ENCODE measurements around the gene GTF3C6.
"Not testable (repeated sequence)": the region's sequence is repeated elsewhere in the genome, so short reads cannot be mapped to it uniquely, and the experiment has no call there.

GTF3C6 gene

GRCh38 chr6:111012520-111012919, 54.0 kb downstream of the GTF3C6 start:
- DNase-seq; POLR2A ChIA-PET; H3K9me3 ChIP-seq (ENCODE audit: control extremely low read depth in 1 of 5, control insufficient read depth in 4 of 5, insufficient read depth in 2 of 5, low read depth in 1 of 5, low read length in 4 of 5); H3K27me3 ChIP-seq (replicated peaks in 2 of 5; ENCODE audit: control insufficient read depth in 4 of 5, insufficient read depth in 5 of 5, low read length in 4 of 5); H3K4me1 ChIP-seq (ENCODE audit: control extremely low read depth in 1 of 4, control insufficient read depth in 4 of 4, insufficient read depth in 4 of 4, low read length in 3 of 4); H3K4me3 ChIP-seq (ENCODE audit: control insufficient read depth in 1 of 7, extremely low read depth in 1 of 7, insufficient read depth in 4 of 7, low read depth in 2 of 7, low read length in 6 of 7); H3K27ac ChIP-seq (ENCODE audit: insufficient read depth in 1 of 2, low read depth in 1 of 2, low read length in 2 of 2, poor library complexity in 1 of 2, severe bottlenecking in 2 of 2): not testable (repeated sequence)
- 100% methylated on average over 2 of the region's 4 CpGs for WGBS (ENCODE audit: insufficient coverage)
- CTCF ChIA-PET, result interaction anchor here (0.9 to 5.0 kb wide), 9 partner anchors 9 to 245 kb away, joined by 4 to 74 read pairs (median 10); partner anchors contain the start of gene RPF2
- H3K36me3 ChIP-seq (ENCODE audit: control insufficient read depth in 4 of 4, insufficient read depth in 4 of 4, low read length in 3 of 4), result peaks cover 16 to 62% (median 35%) of the 10 kb centered on the region in 4 experiments

- H3K27ac ChIP-seq (ENCODE audit: insufficient read depth in 1 of 2, low read depth in 1 of 2, low read length in 2 of 2, poor library complexity in 1 of 2, severe bottlenecking in 2 of 2), result no peak overlapping the region
- peaks cover under 1 to 3% (median 2%) of the 10 kb centered on the region in 4 experiments for H3K4me1 ChIP-seq (ENCODE audit: control extremely low read depth in 1 of 4, control insufficient read depth in 4 of 4, insufficient read depth in 4 of 4, low read length in 3 of 4)
- peaks cover 16 to 60% (median 33%) of the 10 kb centered on the region in 4 experiments for H3K36me3 ChIP-seq (ENCODE audit: control insufficient read depth in 4 of 4, insufficient read depth in 4 of 4, low read length in 3 of 4)
- WGBS (ENCODE audit: insufficient coverage), result no CpG with 5 or more reads among the region's 4 CpGs
- CTCF ChIA-PET, result interaction anchor here (0.9 to 5.0 kb wide), 6 partner anchors 14 to 245 kb away, joined by 3 to 74 read pairs (median 4); a partner anchor contains a TSS
- no peak overlapping the region for H3K4me3 ChIP-seq (ENCODE audit: control insufficient read depth in 1 of 7, extremely low read depth in 1 of 7, insufficient read depth in 4 of 7, low read depth in 2 of 7, low read length in 6 of 7)
- no peaks in the 10 kb centered on the region for H3K27me3 ChIP-seq (replicated peaks in 2 of 5; ENCODE audit: control insufficient read depth in 4 of 5, insufficient read depth in 5 of 5, low read length in 4 of 5)
- peaks cover 0 to 4% (median 0%) of the 10 kb centered on the region in 5 experiments for H3K9me3 ChIP-seq (ENCODE audit: control extremely low read depth in 1 of 5, control insufficient read depth in 4 of 5, insufficient read depth in 2 of 5, low read depth in 1 of 5, low read length in 4 of 5)
- POLR2A ChIA-PET, result interaction anchor here (0.7 kb wide), 1 partner anchor 504 kb away, joined by 3 read pairs; no protein-coding TSS in a partner anchor
- DNase-seq, result no peak
These were observed 54.8 kb downstream of the GTF3C6 start for GRCh38 chr6:111013144-111013915.

GRCh38 chr6:111015389-111016124, 57.1 kb downstream of the GTF3C6 start:
- CTCF ChIA-PET, result interaction anchor here (0.5 to 1.7 kb wide), 2 partner anchors 103 to 195 kb away, joined by 3 to 5 read pairs; no protein-coding TSS in a partner anchor
- WGBS (ENCODE audit: insufficient coverage), result 100% methylated on average over 1 of the region's 3 CpGs
- no peak for DNase-seq
- Histone ChIP-seq H3K4me3 (ENCODE audit: control insufficient read depth in 1 of 7, extremely low read depth in 1 of 7, insufficient read depth in 4 of 7, low read depth in 2 of 7, low read length in 6 of 7) (no peak overlapping the region), H3K27ac (ENCODE audit: insufficient read depth in 1 of 2, low read depth in 1 of 2, low read length in 2 of 2, poor library complexity in 1 of 2, severe bottlenecking in 2 of 2) (no peak overlapping the region), H3K9me3 (ENCODE audit: control extremely low read depth in 1 of 5, control insufficient read depth in 4 of 5, insufficient read depth in 2 of 5, low read depth in 1 of 5, low read length in 4 of 5) (peaks cover 0 to 4% (median 0%) of the 10 kb centered on the region in 5 experiments), H3K27me3 (replicated peaks in 2 of 5; ENCODE audit: control insufficient read depth in 4 of 5, insufficient read depth in 5 of 5, low read length in 4 of 5) (no peaks in the 10 kb centered on the region), H3K36me3 (ENCODE audit: control insufficient read depth in 4 of 4, insufficient read depth in 4 of 4, low read length in 3 of 4) (peaks cover 10 to 44% (median 20%) of the 10 kb centered on the region in 4 experiments), H3K4me1 (ENCODE audit: control extremely low read depth in 1 of 4, control insufficient read depth in 4 of 4, insufficient read depth in 4 of 4, low read length in 3 of 4) (peaks cover 5 to 11% (median 10%) of the 10 kb centered on the region in 4 experiments)
- POLR2A ChIA-PET, result no interaction called here

- H3K27me3 ChIP-seq (replicated peaks in 2 of 5; ENCODE audit: control insufficient read depth in 4 of 5, insufficient read depth in 5 of 5, low read length in 4 of 5); H3K9me3 ChIP-seq (ENCODE audit: control extremely low read depth in 1 of 5, control insufficient read depth in 4 of 5, insufficient read depth in 2 of 5, low read depth in 1 of 5, low read length in 4 of 5); H3K27ac ChIP-seq (ENCODE audit: insufficient read depth in 1 of 2, low read depth in 1 of 2, low read length in 2 of 2, poor library complexity in 1 of 2, severe bottlenecking in 2 of 2); H3K4me3 ChIP-seq (ENCODE audit: control insufficient read depth in 1 of 7, extremely low read depth in 1 of 7, insufficient read depth in 4 of 7, low read depth in 2 of 7, low read length in 6 of 7); DNase-seq: not testable (repeated sequence)
- 97% methylated on average over 19 of the region's 37 CpGs for WGBS (ENCODE audit: insufficient coverage)
- ChIA-PET CTCF (interaction anchor here (1.8 kb wide), 1 partner anchor 12 kb away, joined by 6 read pairs; no protein-coding TSS in a partner anchor), POLR2A (interaction anchor here (0.6 kb wide), 1 partner anchor 161 kb away, joined by 4 read pairs; no protein-coding TSS in a partner anchor)
- peaks cover 5 to 13% (median 10%) of the 10 kb centered on the region in 4 experiments for H3K4me1 ChIP-seq (ENCODE audit: control extremely low read depth in 1 of 4, control insufficient read depth in 4 of 4, insufficient read depth in 4 of 4, low read length in 3 of 4)
- peaks cover 10 to 39% (median 17%) of the 10 kb centered on the region in 4 experiments for H3K36me3 ChIP-seq (ENCODE audit: control insufficient read depth in 4 of 4, insufficient read depth in 4 of 4, low read length in 3 of 4)
These were observed 58.7 kb downstream of the GTF3C6 start for GRCh38 chr6:111017241-111017640.
